GM11168 (cell line): ENCODE results near the gene UCP3.

ENCODE experiments used
- in situ Hi-C: fragments of 300-500 bp; cut with MboI; formaldehyde crosslinking; loops from one replicate; pipeline ENCODE4 v1.12.0; 2022; ENCODE audit warnings: low sequenced_read_pairs; ENCODE audit not compliant: unreplicated experiment

Gene UCP3

GRCh38 chr11:73962101-73962705, 46.7 kb downstream of the UCP3 start:
- in situ Hi-C loops: no loop called here

- in situ Hi-C loops: no loop called here
These were observed 47.6 kb downstream of the UCP3 start for GRCh38 chr11:73961321-73961720.

GRCh38 chr11:73958521-73959141, 50.3 kb downstream of the UCP3 start:
- in situ Hi-C loops: no loop called here

DNA sequence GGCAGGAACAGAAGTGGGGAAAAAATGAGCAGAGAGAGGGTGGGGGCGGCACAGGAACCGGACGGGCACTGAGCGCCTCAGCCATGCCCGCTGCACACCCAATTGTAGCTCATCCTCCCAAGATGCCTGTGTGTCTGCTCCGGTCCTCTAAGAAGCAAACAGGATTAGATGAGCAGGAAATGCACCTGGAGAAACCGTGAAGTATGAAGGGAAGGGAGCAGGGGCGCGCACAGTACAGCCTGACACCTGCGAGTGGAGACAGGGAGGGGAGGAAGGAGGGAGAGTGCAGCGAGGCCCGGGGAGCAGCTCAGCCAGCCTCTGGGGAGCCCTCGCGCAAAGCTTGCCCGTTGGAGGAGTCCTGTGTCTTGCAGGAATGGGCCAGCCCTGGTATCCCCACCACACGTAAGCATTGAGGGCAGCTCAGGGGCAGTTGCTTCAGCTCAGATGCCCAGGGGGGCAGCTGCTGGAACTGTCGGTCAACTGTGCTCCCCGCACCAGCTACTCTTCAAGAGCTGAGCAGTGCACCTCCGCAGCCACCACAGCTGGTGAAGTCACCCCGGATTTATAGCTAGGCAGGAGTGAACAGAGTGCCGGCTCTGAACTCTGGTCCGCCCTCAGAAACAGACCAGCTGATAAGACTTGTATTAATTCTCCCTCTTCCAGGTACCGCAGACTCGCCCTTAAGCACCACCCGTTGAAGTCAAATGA, 51.1 kb downstream of the UCP3 start:
- in situ Hi-C loops: no loop called here

DNA sequence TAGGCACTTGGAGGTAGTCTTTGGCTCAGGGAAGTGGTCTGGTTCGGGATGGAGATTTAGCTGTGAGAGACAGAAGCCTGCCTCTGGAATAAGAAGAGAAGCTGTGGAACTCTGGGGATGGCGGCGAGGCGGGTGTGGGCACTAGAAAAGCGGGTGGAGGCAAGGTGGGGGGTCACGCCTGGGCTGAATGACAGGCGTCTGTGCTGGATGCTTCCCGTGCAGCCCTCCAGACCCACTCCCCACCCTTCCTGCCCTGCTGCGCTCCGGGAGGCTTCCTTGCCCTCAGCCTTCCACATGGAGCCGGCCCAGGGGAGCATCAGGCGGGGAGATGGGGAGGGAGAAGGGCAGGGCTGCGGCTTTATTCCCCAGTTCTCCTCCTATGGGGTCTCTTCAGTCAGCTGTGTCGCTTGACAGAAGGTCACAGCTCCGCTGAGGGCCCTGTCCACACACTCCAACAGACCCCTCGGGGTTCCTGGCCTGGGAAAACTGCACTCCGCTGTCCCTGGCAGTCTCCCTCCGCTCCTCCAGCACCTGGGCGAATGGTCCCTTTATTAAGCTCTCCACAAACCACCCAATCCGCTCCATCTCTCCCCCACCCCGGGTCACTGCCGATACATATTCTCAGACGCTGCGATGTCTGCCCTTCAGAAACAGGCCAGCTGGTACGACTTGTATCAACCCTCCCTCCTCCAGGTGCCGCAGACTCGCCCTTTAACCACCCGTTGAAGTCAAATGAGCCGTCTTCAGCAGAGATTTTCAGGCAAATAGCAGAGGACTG, 51.8 kb downstream of the UCP3 start:
- in situ Hi-C loops: no loop called here

- in situ Hi-C loops: no loop called here
These were observed 57.1 kb downstream of the UCP3 start for GRCh38 chr11:73951797-73952196.

GRCh38 chr11:73950869-73951710, 57.8 kb downstream of the UCP3 start, which contains the start of gene DNAJB13:
DNAJB13 (plus strand) TSS chr11:73951026; CDS start chr11:73951070, 44 bp downstream.
- in situ Hi-C loops: no loop called here
